Measurements from ENCODE around the gene COL4A2. TPM values are rescaled to one million over a fixed set of nuclear protein-coding genes. Genes with fewer than 3 reads are reported as not detected.
A peak's percentile ranks its signal among the peaks of the same experiment; 100 is the strongest.

Gene COL4A2
- 273 TPM for total RNA-seq
- long read RNA-seq, full-length matches to known transcripts = 162 of 536 reads
- long read RNA-seq, partial matches to known transcripts = 346 of 536 reads
- long read RNA-seq, other reads (novel, unspliced or antisense) = 28 of 536 reads

DNA sequence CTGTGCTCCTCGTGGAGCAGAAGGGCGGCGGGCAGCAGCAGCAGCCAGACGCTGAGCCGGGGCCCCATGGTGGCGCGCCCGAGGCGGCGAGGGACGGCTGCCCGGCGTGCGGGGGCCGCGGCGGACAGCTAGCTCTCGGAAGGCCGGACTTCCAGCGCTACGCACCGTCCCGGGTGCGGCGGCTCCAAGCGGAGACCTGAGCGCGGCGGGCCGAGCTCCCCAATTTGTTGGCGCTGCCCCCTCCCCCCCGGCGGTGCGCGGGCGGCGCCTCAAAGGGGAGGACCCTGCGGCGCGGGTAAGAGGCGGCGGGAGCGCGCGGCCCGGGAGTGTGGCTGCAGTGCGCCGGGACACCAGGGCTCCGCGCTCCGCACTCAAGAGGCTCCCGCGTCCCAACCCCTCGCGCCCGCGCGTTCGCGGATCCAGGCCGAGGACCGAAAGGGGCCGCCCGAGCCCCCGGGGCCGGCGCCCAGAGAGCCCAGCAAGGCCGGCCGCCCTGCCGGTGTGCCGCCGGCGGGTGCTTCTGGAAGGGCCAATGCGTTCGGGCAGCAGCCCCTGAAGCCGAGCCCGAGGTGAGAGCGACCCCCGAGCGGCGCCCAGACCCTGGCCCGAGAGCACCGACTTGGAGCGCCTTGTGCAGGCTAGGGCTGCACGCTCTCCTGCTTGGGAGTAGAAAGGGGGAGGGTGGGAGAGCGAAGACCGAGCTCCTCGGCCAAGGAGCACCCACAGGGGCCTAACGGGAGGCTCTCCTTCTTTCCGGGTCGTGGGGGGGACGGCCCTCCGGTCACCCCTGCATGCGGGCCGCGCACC is at the start of gene COL4A2, which contains the start of gene COL4A1:
COL4A2 (plus strand) TSS at position 325 of the 807 bp plus-strand sequence. CDS start 620 bp downstream, outside the sequence.
COL4A1 (minus strand) TSS at position 198 of the 807 bp plus-strand sequence; CDS start at position 68, 130 bp downstream.
- H3K27me3 ChIP-seq = peaks cover 25% of the 10 kb centered on the region
- peaks cover 32% of the 10 kb centered on the region for H3K4me1 ChIP-seq
- peak; percentile 78 for DNase-seq

DNA sequence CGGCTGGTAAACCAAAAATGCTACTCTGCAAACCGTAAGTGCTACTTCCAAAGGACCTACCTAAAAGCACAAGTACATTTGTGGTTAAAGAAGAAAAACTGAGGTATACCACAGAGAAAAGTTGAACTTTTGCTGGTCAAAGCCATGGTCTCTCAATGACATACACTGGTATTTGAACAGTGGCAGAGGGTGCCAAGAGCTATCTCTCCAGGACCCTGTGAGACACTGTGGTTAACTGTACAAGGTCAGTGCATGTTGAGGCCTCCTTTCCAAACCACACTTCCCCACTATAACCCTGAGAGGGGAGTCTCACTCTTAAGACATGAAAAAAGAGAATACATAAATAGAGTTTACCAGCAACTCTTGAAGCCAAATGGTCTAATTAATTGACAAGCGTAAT is 49.7 kb upstream of the COL4A2 start:
- intact Hi-C loops (cut with DNase I) = no loop called here
- Histone ChIP-seq H3K4me1 (peaks cover 18% of the 10 kb centered on the region), H3K9me3 (no peaks in the 10 kb centered on the region), H3K27ac (no peak overlapping the region), H3K36me3 (no peaks in the 10 kb centered on the region), H3K4me3 (no peak overlapping the region), H3K27me3 (no peaks in the 10 kb centered on the region)
- ATAC-seq = no peak
- DNase-seq = no peak
- TF ChIP-seq, protein P1, sequence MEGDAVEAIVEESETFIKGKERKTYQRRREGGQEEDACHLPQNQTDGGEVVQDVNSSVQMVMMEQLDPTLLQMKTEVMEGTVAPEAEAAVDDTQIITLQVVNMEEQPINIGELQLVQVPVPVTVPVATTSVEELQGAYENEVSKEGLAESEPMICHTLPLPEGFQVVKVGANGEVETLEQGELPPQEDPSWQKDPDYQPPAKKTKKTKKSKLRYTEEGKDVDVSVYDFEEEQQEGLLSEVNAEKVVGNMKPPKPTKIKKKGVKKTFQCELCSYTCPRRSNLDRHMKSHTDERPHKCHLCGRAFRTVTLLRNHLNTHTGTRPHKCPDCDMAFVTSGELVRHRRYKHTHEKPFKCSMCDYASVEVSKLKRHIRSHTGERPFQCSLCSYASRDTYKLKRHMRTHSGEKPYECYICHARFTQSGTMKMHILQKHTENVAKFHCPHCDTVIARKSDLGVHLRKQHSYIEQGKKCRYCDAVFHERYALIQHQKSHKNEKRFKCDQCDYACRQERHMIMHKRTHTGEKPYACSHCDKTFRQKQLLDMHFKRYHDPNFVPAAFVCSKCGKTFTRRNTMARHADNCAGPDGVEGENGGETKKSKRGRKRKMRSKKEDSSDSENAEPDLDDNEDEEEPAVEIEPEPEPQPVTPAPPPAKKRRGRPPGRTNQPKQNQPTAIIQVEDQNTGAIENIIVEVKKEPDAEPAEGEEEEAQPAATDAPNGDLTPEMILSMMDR (IDR thresholded peaks at IDR 0.05) = no peak

More for the DNA sequence above, at the start of gene COL4A2, which contains the start of gene COL4A1:
- Histone ChIP-seq H3K36me3 (no peaks in the 10 kb centered on the region), H3K27ac (peak within 1 kb of the TSS; percentile 89), H3K4me3 (peak within 1 kb of the TSS; percentile 71), H3K9me3 (no peaks in the 10 kb centered on the region)
- TF ChIP-seq, protein P1 (IDR thresholded peaks at IDR 0.05) = no peak
- ATAC-seq = peak; percentile 87
- intact Hi-C loops (cut with DNase I) = loop anchor here (10.0 kb wide), 1 partner anchor 82 kb away; no protein-coding TSS in a partner anchor

DNA sequence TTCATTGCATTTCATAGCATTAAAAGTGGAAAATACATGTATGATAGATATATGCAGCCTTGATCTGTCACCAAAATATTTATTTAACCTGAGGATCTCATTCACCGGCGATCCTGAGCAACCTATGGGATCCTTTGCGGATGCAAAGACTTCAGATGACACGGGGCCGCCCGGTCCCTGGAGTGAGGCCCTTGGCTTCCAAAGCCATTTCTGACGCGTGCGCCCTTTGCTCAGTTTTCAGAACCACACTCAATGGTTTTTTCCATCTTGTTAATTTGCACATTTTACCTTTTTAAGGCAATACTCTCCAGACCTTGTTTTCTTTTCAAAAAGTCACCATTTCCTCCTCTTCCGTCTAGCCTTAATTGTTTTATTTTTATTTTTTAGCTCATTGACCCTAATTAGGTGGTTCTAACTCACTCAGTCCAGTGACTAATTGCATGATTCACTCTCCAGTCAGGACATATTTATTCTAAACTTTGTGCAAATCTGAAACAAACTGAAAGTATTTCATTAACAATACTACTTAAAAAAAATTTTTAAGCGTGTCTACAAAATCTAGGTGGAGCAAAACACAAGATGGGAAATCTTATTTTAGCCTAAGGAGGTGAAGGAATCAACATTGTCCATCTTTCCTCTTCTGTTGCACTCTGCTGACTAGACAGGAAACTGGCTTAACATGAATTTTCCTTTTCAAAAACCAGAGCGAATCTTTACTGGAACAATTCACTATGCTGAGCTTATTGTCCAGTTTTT is 48.0 kb upstream of the COL4A2 start:
- Histone ChIP-seq H3K4me3 (no peak overlapping the region), H3K36me3 (no peaks in the 10 kb centered on the region), H3K27me3 (no peaks in the 10 kb centered on the region), H3K27ac (no peak overlapping the region), H3K4me1 (peaks cover 23% of the 10 kb centered on the region), H3K9me3 (no peaks in the 10 kb centered on the region)
- no peak for ATAC-seq
- intact Hi-C loops (cut with DNase I) = no loop called here
- DNase-seq = no peak
- TF ChIP-seq, protein P1 (IDR thresholded peaks at IDR 0.05) = no peak

DNA sequence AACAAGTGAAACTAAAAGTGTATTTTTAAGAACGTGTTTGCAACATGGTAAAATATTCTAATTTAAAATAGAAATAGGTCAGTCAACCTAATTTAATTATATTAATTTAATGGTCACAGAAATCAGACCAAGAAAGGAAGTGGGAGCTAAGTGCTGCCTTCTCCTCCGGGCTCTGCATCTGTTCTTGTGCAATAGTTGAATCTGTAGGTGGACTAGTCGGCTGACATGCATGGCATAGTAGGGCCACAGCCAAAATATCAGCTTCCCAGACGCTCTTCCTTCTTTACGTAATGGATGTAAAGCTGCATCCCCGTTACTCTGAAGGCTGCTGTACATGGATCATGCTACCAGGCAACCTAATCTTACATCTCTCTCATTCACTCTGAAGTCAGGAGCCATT is 47.4 kb upstream of the COL4A2 start:
- Histone ChIP-seq H3K27me3 (no peaks in the 10 kb centered on the region), H3K4me1 (peaks cover 28% of the 10 kb centered on the region), H3K27ac (no peak overlapping the region), H3K9me3 (no peaks in the 10 kb centered on the region), H3K36me3 (no peaks in the 10 kb centered on the region), H3K4me3 (no peak overlapping the region)
- ATAC-seq (no peak), DNase-seq (no peak)
- TF ChIP-seq, protein P1 (IDR thresholded peaks at IDR 0.05) = no peak
- intact Hi-C loops (cut with DNase I) = no loop called here

DNA sequence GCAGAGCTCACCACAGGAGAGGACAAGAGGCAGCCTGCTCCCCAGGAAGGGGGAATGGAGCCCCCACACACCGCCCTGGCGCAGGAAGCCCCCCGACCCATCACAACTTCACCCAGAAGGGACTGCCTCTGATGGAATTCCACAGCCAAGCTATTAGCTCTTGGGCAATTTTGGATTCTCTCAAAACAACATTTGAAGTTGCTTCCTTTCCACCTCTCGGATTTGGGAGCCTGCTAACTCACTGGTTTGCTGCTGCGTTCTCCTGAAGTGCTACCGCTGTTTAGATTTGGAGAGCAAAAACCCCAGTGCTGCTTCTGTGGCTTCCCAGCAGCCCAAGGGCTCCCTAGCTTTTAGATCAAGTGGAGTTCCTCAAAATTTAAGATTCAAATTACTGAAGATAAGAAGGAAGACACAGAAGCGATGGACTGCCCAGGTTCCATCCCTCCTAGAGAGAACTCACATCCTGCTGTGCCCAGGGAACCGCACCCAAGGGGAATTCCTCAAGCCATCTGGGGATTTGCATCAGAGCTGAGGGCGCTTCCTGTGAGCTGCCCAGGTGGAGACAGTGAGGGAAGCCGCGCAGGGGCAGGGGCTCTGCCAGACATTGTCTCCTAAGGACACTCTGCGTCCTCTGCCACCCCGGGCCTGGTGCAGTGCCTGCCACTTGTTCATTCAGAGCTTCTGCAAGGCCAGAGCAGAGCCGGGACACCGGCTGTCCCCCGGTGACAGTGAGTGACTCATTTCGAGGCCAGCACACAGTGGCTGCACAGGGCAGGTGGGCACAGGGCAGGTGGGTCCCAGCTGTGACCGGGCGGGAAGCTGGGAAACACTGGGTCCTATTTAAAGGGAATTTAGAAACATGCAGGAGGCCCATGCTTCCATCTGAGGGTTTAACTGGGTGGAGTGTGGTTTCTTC is 45.7 kb upstream of the COL4A2 start:
- Histone ChIP-seq H3K27me3 (no peaks in the 10 kb centered on the region), H3K4me3 (no peak overlapping the region), H3K9me3 (no peaks in the 10 kb centered on the region), H3K27ac (no peak overlapping the region), H3K4me1 (peaks cover 33% of the 10 kb centered on the region), H3K36me3 (no peaks in the 10 kb centered on the region)
- DNase-seq = no peak
- TF ChIP-seq, protein P1 (IDR thresholded peaks at IDR 0.05) = no peak
- intact Hi-C loops (cut with DNase I) = no loop called here
- peak; percentile 16 for ATAC-seq
